Vagina (tissue), 2 donors: ENCODE data around the gene TNK1. TPM values are rescaled to one million over a fixed set of nuclear protein-coding genes. Genes with fewer than 3 reads are reported as not detected.

ENCODE experiments used
- DNase-seq, 2 donors: peaks; one replicate each; pipeline ENCODE4 v3.0.0-alpha.2; 2017; ENCODE audit errors: extremely low spot score in 2 of 2
- H3K27ac ChIP-seq: fragments of 200-600 bp; sonication (generic); one replicate; pipeline ENCODE4 v1.5.1; 2019
- H3K27me3 ChIP-seq: fragments of 200-600 bp; sonication (generic); one replicate; pipeline ENCODE4 v1.5.1; 2019
- H3K36me3 ChIP-seq, 2 donors: fragments of 200-600 bp; sonication (generic); one replicate each; pipeline ENCODE4 v1.5.1; 2017 to 2019
- H3K4me1 ChIP-seq: fragments of 200-600 bp; sonication (generic); one replicate; pipeline ENCODE4 v1.5.1; 2019
- H3K4me3 ChIP-seq, 2 donors: fragments of 200-600 bp; sonication (generic); 1 replicate in 1 of 2; 2 replicates in 1 of 2; pipeline ENCODE4 v1.5.1; 2016 to 2019
- H3K9me3 ChIP-seq: fragments of 200-600 bp; sonication (generic); one replicate; pipeline ENCODE4 v1.5.1; 2019
- CTCF ChIP-seq, 3 experiments: fragments of 450-650 bp in 2 of 3; fragments of 200-600 bp in 1 of 3; sonication (generic) in 1 of 3; IDR thresholded peaks; one replicate each; pipeline ENCODE4 v1.5.1; 2017 to 2019; ENCODE audit warnings: antibody characterized with exemption in 3 of 3, mild to moderate bottlenecking in 2 of 3, moderate library complexity in 2 of 3
- POLR2A ChIP-seq, 2 donors: fragments of 450-650 bp; IDR thresholded peaks; one replicate each; pipeline ENCODE4 v1.6.1; 2017; ENCODE audit warnings: antibody characterized with exemption in 2 of 2, mild to moderate bottlenecking in 2 of 2, moderate library complexity in 2 of 2
- POLR2AphosphoS5 ChIP-seq, 2 donors: sonication (generic); formaldehyde crosslinking; IDR thresholded peaks; one replicate each; pipeline ENCODE4 v1.9.0; 2017; ENCODE audit warnings: antibody characterized with exemption in 2 of 2, mild to moderate bottlenecking in 2 of 2, low read depth in 1 of 2; ENCODE audit not compliant: insufficient read depth in 1 of 2
- intact Hi-C: fragments of 100-400 bp; cut with DNase I; formaldehyde crosslinking; loops from one replicate; pipeline ENCODE4 v1.15.1; 2023
- total RNA-seq: library from RNA; depleted of rRNA; stranded (reverse); fragments of >200 nt; gene quantifications from one replicate; pipeline ENCODE4 v1.2.3, GENCODE V29; 2016

TNK1 gene
- total RNA-seq, 1 donor from 2014 or later = 10.1 TPM

- TF ChIP-seq POLR2A (IDR thresholded peaks at IDR 0.05) = no peak
- no peak for TF ChIP-seq CTCF (IDR thresholded peaks at IDR 0.05)
- no peak for TF ChIP-seq POLR2AphosphoS5 (IDR thresholded peaks at IDR 0.05; ENCODE audit: insufficient read depth in 1 of 2, low read depth in 1 of 2)
- Histone ChIP-seq H3K4me3 (no peak overlapping the region), H3K4me1 (peaks cover 23% of the 10 kb centered on the region), H3K27me3 (no peaks in the 10 kb centered on the region), H3K27ac (no peak overlapping the region), H3K9me3 (no peaks in the 10 kb centered on the region), H3K36me3 (peaks cover 0 to 21% of the 10 kb centered on the region in 2 donors)
- intact Hi-C loops = no loop called here
- DNase-seq = no peak
Observed at GRCh38 chr17:7410634-7411426, 29.9 kb downstream of the TNK1 start.

- DNase-seq = no peak
- H3K36me3 ChIP-seq = peaks cover 0 to 21% of the 10 kb centered on the region in 2 donors
- H3K4me3 ChIP-seq = no peak overlapping the region
- no peaks in the 10 kb centered on the region for H3K27me3 ChIP-seq
- H3K9me3 ChIP-seq = no peaks in the 10 kb centered on the region
- intact Hi-C loops = no loop called here
- TF ChIP-seq POLR2AphosphoS5 (IDR thresholded peaks at IDR 0.05; ENCODE audit: insufficient read depth in 1 of 2, low read depth in 1 of 2) (no peak), POLR2A (IDR thresholded peaks at IDR 0.05) (no peak), CTCF (IDR thresholded peaks at IDR 0.05) (no peak)
- H3K27ac ChIP-seq = no peak overlapping the region
- H3K4me1 ChIP-seq = peaks cover 17% of the 10 kb centered on the region
Observed at GRCh38 chr17:7411427-7411750, 30.5 kb downstream of the TNK1 start.

GRCh38 chr17:7413346-7413985 is 32.6 kb downstream of the TNK1 start:
- TF ChIP-seq POLR2AphosphoS5 (IDR thresholded peaks at IDR 0.05; ENCODE audit: insufficient read depth in 1 of 2, low read depth in 1 of 2) = peak in 1 of 2 donors; percentile 31
- TF ChIP-seq POLR2A (IDR thresholded peaks at IDR 0.05) = no peak
- no peak for DNase-seq
- no peaks in the 10 kb centered on the region for H3K27me3 ChIP-seq
- peaks cover 10% of the 10 kb centered on the region for H3K4me1 ChIP-seq
- H3K36me3 ChIP-seq = peaks cover 0 to 25% of the 10 kb centered on the region in 2 donors
- peak overlapping the region; percentile 36 for H3K27ac ChIP-seq
- intact Hi-C loops = no loop called here
- H3K9me3 ChIP-seq = no peaks in the 10 kb centered on the region
- H3K4me3 ChIP-seq = no peak overlapping the region

- intact Hi-C loops = no loop called here
- TF ChIP-seq POLR2A (IDR thresholded peaks at IDR 0.05) = no peak
- TF ChIP-seq POLR2AphosphoS5 (IDR thresholded peaks at IDR 0.05; ENCODE audit: insufficient read depth in 1 of 2, low read depth in 1 of 2) = no peak
- no peak for TF ChIP-seq CTCF (IDR thresholded peaks at IDR 0.05)
- H3K4me3 ChIP-seq = no peak overlapping the region
- no peaks in the 10 kb centered on the region for H3K9me3 ChIP-seq
- peaks cover 0 to 14% of the 10 kb centered on the region in 2 donors for H3K36me3 ChIP-seq
- H3K4me1 ChIP-seq = peaks cover 10% of the 10 kb centered on the region
- no peak overlapping the region for H3K27ac ChIP-seq
- no peaks in the 10 kb centered on the region for H3K27me3 ChIP-seq
- DNase-seq = no peak
Observed at GRCh38 chr17:7414837-7415236, 33.9 kb downstream of the TNK1 start.

GRCh38 chr17:7415784-7416183 is 34.9 kb downstream of the TNK1 start:
- TF ChIP-seq POLR2A (IDR thresholded peaks at IDR 0.05) = no peak
- TF ChIP-seq CTCF (IDR thresholded peaks at IDR 0.05) = no peak
- no peak for TF ChIP-seq POLR2AphosphoS5 (IDR thresholded peaks at IDR 0.05; ENCODE audit: insufficient read depth in 1 of 2, low read depth in 1 of 2)
- Histone ChIP-seq H3K4me1 (peaks cover 10% of the 10 kb centered on the region), H3K9me3 (no peaks in the 10 kb centered on the region), H3K27me3 (no peaks in the 10 kb centered on the region), H3K36me3 (peaks cover 0 to 10% of the 10 kb centered on the region in 2 donors), H3K27ac (no peak overlapping the region), H3K4me3 (no peak overlapping the region)
- no peak for DNase-seq
- intact Hi-C loops = no loop called here
